ENCODE measurements around the gene KYAT1.
"Not testable (repeated sequence)": the region's sequence is repeated elsewhere in the genome, so short reads cannot be mapped to it uniquely, and the experiment has no call there.

KYAT1 gene

DNA sequence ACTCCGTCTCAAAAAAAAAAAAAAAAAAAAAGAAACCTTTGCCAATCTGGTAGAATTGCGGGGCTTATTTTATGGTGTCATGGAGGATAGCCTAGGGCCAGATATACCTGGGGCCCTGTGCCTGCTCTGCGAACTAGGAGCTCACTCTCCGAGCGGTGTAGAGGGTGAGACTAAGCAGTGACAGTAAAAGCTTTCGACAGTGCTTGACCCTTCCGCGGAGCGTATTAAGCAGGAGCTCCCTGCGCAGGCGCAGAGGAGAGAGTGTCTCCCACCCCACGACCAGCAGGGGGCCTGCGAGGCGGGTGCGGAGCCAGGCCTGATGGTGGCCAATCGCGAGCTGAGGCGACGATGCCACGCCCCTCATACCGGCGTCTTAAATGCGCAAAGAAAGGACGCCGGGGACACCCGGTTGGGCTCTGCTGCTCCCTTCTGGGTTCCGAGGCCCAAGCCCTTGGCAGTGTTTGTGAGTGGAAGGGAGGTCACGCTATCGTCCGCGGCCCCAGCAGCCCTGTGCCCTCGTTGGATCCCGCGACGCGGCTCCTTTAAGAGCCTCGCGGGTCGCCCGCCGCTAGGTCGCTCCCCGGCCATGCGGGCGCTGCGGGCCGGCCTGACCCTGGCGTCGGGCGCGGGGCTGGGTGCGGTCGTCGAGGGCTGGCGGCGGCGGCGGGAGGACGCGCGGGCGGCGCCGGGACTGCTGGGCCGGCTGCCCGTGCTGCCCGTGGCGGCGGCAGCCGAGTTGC lies 63.5 kb downstream of the KYAT1 start, which contains the start of gene ENDOG:
ENDOG (plus strand) TSS at position 402 of the 740 bp plus-strand sequence; CDS start at position 587, 185 bp downstream.
- DNase-seq (ENCODE audit: low spot score), result peak; percentile 100

- no peak for DNase-seq (ENCODE audit: low spot score)
Measured at GRCh38 chr9:128810873-128811272, 70.9 kb downstream of the KYAT1 start.

GRCh38 chr9:128809831-128810230 lies 71.9 kb downstream of the KYAT1 start:
- no peak for DNase-seq (ENCODE audit: low spot score)

DNA sequence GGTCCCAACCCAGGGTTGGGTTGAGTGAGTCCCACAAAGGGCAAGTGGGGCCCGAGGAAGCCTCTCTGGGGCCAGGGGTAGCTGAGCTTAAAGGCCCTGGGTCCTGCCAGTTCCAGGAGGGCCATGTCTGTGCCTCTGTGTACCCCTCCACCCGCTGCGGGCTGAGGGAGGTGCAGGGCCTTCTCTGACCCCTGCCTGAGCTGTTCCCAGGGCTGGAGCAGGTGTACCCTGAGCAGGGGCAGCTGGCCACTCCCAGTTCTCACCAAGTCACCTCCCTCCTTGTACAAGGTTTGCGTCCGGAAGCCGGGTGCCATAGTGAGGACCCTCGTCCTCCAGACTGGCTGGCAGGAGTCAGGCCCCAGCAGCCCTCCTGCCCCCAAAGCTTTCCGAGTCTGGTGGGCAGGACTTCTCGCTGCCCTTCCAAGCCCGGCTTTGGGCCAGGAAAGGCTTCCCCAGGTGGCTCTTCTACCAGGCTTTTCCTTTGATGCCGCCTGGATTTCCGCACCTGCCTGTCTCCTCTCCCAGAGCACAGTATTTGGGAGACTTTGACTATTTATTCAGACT lies 72.6 kb downstream of the KYAT1 start:
- DNase-seq (ENCODE audit: low spot score), result no peak

- no peak for DNase-seq (ENCODE audit: low spot score)
Measured at GRCh38 chr9:128808543-128808942, 73.2 kb downstream of the KYAT1 start.

DNA sequence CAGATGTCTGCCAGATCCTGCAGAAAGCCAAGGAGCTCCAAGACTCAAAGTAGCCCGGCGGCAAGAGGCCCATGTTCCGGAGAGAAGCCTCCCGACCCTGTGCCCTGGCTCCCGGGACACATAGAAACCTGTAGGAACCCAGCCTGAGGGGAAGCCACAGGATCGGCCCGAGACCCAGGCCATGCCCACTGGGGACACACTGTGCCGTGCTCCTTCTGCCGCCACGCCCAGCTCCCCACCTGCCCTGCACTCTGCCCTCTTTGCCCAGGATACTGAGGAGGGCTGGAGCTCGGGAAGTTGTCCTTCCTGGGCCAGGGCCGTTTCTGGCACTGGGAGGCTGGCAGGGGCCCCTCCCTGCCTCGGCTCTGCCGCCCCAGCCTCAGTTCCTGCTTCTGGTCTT lies 73.9 kb downstream of the KYAT1 start:
- DNase-seq (ENCODE audit: low spot score), result no peak

DNA sequence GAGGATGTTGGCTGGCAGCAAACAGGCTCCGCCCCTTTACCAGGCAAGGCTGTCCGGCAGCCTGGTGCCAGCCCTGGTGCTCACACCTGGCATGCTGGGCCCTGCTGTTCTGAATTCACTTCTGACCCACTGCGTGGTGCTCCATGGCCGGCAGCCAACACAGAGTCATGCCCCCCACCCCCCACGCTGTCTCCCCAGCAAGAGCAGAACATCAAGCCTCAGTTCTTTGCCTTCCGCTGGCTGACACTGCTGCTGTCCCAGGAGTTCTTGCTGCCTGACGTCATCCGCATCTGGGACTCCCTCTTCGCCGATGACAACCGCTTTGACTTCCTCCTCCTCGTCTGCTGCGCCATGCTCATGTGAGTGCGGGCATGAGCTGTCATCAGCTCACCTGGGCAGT lies 76.1 kb downstream of the KYAT1 start:
- DNase-seq (ENCODE audit: low spot score), result no peak

DNA sequence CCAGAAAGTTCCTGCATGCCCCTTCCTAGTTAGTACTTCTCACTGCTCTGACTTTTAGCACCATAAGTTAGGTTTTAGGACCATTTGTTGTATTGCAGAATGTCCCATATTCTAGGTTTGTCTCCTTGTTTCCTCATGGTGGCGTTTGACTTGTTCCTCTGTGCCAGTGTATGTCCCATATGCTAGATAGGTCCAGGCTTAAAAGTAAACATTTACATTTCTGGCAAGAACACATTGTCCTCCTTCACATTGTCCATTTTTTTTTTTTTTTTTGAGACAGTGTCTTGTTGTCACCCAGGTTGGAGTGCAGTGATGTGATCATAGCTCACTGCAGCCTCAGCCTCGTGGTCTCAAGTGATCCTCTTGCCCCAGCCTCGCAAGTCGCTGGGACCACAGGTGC lies 79.3 kb downstream of the KYAT1 start:
- DNase-seq (ENCODE audit: low spot score), result no peak

DNA sequence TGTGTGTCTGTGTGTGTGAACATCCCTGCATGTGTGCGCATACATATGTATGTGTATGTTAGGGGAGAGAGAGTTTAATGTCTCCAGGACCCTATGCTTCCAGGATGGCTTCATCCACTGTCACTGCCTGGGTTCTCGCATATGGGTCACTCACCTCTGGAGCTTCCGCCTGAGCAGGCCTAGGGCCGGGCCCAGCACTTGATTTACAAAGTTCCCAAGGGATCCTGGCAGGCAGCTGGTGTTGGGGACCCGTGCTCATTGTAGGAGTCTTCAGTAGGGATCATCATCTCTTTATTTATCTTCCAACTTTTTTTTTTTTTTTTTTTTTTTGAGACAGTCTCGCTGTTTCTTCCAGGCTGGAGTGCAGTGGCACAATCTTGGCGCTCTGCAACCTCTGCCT lies 81.7 kb downstream of the KYAT1 start:
- DNase-seq (ENCODE audit: low spot score), result no peak

DNA sequence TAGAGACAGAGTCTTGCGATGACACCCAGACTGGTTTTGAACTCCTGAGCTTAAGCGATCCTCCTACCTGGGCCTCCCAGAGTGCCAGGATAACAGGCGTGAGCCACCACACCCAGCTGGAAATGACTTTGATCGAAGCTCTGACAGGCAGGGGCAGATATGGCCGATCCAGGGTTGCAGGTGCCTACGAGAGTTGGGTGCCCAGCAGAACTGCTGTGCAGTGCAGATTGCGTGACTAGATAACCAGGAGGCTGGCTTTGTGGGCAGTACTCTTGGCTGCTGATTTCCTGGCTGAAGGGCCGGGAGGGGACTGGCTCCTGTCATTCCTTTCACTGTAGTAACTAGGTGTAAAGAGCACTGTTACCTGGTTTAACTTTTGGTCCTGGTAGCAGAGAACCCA lies 82.9 kb downstream of the KYAT1 start:
- DNase-seq (ENCODE audit: low spot score), result no peak

DNA sequence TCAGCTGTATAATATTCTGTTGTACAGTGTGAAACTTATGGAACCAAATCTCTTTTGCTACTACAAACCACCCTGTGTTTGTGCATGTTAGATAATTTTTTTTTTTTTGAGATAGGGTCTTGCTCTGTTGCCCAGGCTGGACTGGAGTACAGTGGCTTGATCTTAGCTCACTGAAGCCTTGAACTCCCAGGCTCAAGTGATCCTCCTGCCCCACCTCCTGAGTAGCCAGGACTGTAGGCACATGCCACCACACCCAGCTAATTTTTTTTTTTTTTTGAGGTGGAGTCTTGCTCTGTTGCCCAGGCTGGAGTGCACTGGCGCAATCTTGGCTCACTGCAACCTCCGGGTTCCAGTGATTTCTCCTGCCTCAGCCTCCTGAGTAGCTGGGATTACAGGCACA lies 86.8 kb downstream of the KYAT1 start:
- DNase-seq (ENCODE audit: low spot score), result not testable (repeated sequence)

DNA sequence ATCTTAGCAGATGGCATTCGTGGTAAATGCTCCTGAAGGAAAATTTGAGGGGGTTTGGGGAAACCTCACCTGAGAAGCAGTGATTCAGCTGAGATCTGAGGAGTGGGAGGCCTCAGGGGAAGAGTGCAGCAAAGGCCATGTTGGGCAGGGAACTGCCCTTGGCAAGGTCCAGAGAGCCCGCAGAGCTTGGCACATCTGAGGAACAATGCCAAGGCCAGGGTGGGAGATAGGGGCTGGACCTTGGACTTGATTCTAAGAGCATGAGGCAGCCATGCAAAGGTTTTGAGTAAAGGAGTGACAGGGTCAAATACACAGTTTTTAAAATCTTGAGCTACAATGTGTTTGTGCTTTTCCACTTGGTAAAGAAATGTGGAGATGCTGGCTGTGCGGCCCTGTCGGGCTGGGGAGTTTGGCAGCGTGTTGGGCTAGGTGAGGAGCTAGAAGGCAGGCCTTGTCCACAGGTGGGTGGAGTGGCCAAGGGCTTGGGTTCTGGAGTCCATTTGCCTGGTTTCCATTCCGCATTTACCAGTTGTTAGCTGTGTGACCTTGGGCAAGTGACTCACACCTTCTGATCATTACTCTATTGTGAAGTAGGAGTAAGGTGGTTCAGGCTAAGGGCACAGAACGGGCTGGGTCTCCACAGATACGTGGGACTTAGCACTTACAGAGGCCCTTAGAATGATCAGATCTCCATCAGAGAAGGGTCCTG lies 88.6 kb downstream of the KYAT1 start:
- no peak for DNase-seq (ENCODE audit: low spot score)

DNA sequence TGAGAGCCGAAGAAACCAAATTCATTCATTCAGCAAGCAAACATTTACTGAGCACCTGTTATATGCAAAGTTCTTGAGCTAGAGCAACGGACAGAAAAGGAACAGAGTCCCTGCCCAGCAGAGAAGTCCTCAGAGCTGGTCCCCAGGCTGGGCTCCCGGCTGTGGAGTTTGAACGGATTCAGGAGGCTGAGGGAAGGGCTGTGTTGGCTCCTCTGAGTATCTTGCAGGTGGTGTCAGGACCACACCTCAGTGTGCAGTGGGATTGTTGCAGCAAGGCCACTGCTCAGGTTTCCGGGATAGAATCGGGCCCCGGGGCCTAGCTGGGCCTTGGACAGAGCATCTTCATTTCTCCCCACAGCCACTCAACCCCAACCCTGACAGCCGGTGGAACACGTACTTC lies 89.6 kb downstream of the KYAT1 start:
- DNase-seq (ENCODE audit: low spot score), result no peak

DNA sequence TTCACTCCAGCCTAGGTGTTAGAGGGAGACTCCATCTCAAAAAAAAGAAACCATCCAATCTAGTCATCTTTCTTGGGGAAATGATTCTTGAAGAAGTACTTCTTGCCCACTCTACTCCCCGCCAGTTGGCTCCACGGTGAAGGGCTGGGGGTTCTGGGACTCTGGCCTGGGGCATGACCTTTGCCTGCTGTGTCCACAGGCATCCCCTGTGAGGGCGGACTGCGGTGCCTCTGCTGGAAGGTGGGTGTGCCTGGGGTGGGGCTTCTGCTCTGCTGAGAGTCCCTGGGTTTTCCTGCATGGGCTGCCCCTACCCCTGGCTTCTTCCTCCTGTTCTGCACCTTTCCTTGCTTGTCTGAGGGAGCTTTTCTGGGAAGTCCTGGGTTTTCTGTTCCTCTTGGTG lies 91.2 kb downstream of the KYAT1 start:
- DNase-seq (ENCODE audit: low spot score), result no peak

GRCh38 chr9:128788445-128788844 lies 93.3 kb downstream of the KYAT1 start:
- no peak for DNase-seq (ENCODE audit: low spot score)

DNA sequence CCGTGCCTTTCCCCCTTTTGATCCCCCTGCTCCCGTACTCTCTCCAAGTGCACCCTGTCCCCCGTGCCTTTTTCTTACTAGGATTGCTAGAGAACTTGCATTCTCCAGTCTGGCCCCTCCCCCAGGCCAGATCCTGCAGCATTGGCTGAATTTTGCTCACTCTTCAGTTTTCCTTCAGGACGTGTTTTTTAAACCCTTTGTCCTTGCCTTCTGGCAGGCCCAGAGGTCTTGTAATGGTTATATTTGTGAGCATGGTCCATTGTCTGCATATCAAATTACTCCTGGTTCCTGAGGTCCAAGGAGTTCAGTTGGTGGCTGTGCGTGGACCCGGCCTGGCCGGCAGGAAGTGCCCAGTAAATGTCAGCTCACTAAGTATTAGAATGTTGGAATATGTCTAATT lies 94.1 kb downstream of the KYAT1 start:
- peak; percentile 59 for DNase-seq (ENCODE audit: low spot score)

DNA sequence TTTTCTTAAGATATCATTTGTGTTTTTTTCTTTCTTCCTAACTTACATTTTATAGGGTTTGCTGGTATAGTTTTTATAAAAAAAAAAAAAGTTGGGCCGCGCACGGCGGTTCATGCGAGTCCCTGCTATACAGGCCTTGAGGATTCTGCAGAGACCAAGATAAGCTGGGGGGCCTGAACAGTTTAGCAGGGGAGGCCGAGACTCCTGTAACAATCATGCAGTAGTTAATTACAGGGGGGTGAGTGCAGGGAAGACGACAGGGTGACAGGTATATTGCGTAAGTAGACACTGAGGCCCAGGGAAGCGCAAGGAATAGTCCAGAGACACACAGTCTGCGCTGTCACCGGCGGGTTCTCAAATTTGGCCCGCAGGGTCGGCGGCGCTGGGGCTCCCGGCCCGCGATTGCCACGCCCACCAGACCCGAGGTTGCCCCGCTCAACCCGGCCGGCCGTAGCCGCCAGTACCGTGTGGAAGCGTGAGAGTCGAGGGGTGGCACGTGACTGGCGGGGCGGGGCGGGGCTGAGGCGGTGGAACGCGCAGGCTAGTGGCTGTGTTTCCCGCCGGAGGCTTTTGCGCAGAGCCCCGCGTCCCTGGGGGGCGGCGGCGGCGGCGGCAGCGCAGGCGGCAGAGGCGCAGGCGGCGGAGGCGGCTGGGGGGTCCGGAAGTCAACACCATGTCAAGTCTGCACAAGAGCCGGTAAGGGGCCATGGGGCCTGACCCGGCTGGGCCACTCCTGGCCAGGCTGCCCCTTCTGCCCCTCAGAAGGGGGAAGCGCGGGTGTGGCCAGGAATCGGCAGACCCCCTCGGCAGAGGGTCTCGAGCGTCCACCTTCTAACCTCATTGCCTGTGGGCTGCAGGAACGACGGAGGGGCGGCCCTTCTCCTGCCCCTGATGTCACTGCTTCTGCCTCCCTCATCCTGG lies 94.8 kb downstream of the KYAT1 start, which contains the start of gene TBC1D13:
TBC1D13 (plus strand) TSS at position 573 of the 921 bp plus-strand sequence; CDS start at position 674, 101 bp downstream.
- DNase-seq (ENCODE audit: low spot score), result peak; percentile 97

- no peak for DNase-seq (ENCODE audit: low spot score)
Measured at GRCh38 chr9:128785427-128785826, 96.3 kb downstream of the KYAT1 start.
